GM12878 (cell line): ENCODE measurements around the gene SMAP1. TPM values are rescaled to one million over a fixed set of nuclear protein-coding genes. Genes with fewer than 3 reads are reported as not detected.

Experiments
- ATAC-seq: fragments of 200-7000 bp; cut with Tn5 transposase; 3 replicates; pipeline ENCODE4 v1.9.1; 2020; ENCODE audit warnings: mild to moderate bottlenecking, moderate library complexity
- BruUV-seq: library from RNA; stranded (reverse); fragments of 400-500 nt; replicated peaks from 2 replicates; lab custom pipeline; 2021; lab: Mats Ljungman, UMichigan
- CTCF ChIA-PET: fragments of 300-600 bp; sonication (Branson Sonifier 250); formaldehyde crosslinking; extraction: SDS; loops from one replicate; lab custom pipeline; 2021; ENCODE audit warnings: inconsistent platforms; lab: Yijun Ruan, JAX
- POLR2A ChIA-PET: fragments of 350-600 bp; formaldehyde crosslinking; extraction: SDS; loops from one replicate; lab custom pipeline; 2021; ENCODE audit warnings: inconsistent platforms; lab: Charles Lee
- RAD21 ChIA-PET: fragments of 300-600 bp; sonication (Branson Sonifier 250); formaldehyde crosslinking; loops from one replicate; lab custom pipeline; 2023; ENCODE audit warnings: antibody characterized with exemption; ENCODE audit not compliant: unreplicated experiment; lab: Charles Lee
- SMC1A ChIA-PET: fragments of 300-600 bp; sonication (Branson Sonifier 250); formaldehyde crosslinking; loops from one replicate; lab custom pipeline; 2023; ENCODE audit not compliant: unreplicated experiment, uncharacterized antibody; lab: Charles Lee
- DNase-seq: peaks from one replicate; pipeline ENCODE4 v3.0.0-alpha.2; 2011; ENCODE audit warnings: low read depth, low spot score
- FAIRE-seq: peaks from 3 replicates; lab custom pipeline; 2011; peaks lifted over from hg19 to GRCh38; lab: Jason Lieb, UNC
- H2AFZ ChIP-seq: 2 replicates; pipeline ENCODE4 v1.6.0; 2011; ENCODE audit warnings: low read depth, low read length, control low read depth; ENCODE audit not compliant: control insufficient read depth
- H3K27ac ChIP-seq: 2 replicates; pipeline ENCODE4 v1.5.1; 2011; ENCODE audit warnings: control low read depth; ENCODE audit not compliant: control insufficient read depth, insufficient read depth
- H3K27me3 ChIP-seq, 2 experiments: replicated peaks in 1 of 2; 2 replicates each; pipeline versions ENCODE4 v1.6.0 to v1.6.1; 2011; ENCODE audit warnings: low read length in 1 of 2; ENCODE audit not compliant: control insufficient read depth in 2 of 2, insufficient read depth in 2 of 2
- H3K36me3 ChIP-seq, 2 experiments: 2 replicates each; pipeline ENCODE4 v1.5.1; 2011; ENCODE audit warnings: low read length in 1 of 2; ENCODE audit not compliant: control insufficient read depth in 2 of 2, insufficient read depth in 2 of 2
- H3K4me1 ChIP-seq: 2 replicates; pipeline ENCODE4 v1.6.1; 2011; ENCODE audit warnings: mild to moderate bottlenecking, low read length, moderate library complexity, mixed read lengths; ENCODE audit not compliant: control insufficient read depth, insufficient read depth
- H3K4me2 ChIP-seq: 2 replicates; pipeline ENCODE4 v1.6.0; 2011; ENCODE audit warnings: control low read depth; ENCODE audit not compliant: control insufficient read depth, insufficient read depth
- H3K4me3 ChIP-seq: fragments of 200-600 bp; sonication (generic); 2 replicates; pipeline ENCODE4 v1.5.1; 2016
- H3K79me2 ChIP-seq: 2 replicates; pipeline ENCODE4 v1.6.0; 2011; ENCODE audit warnings: low read length; ENCODE audit not compliant: control insufficient read depth, insufficient read depth
- H3K9ac ChIP-seq: 2 replicates; pipeline ENCODE4 v1.8.0; 2011; ENCODE audit warnings: low read length, control low read depth, mixed read lengths; ENCODE audit not compliant: control insufficient read depth, insufficient read depth
- H3K9me3 ChIP-seq: replicated peaks from 3 replicates; pipeline ENCODE4 v1.5.1; 2011; ENCODE audit warnings: mild to moderate bottlenecking, low read length; ENCODE audit not compliant: control insufficient read depth, insufficient read depth
- H4K20me1 ChIP-seq: 2 replicates; pipeline ENCODE4 v1.6.0; 2011; ENCODE audit not compliant: control insufficient read depth, insufficient read depth
- BACH1 ChIP-seq: fragments of 450-650 bp; IDR thresholded peaks from 2 replicates; pipeline ENCODE4 v1.6.1; 2017; ENCODE audit warnings: mild to moderate bottlenecking, borderline replicate concordance
- CHD1 ChIP-seq: IDR thresholded peaks from 2 replicates; pipeline ENCODE4 v1.6.1; 2012; ENCODE audit warnings: low read depth, low read length, improper control_type of control experiment
- E2F4 ChIP-seq: IDR thresholded peaks from 2 replicates; pipeline ENCODE4 v1.6.1; 2012; ENCODE audit warnings: low read depth, low read length, improper control_type of control experiment
- JUND ChIP-seq: IDR thresholded peaks from 2 replicates; pipeline ENCODE4 v1.6.1; 2012; ENCODE audit warnings: low read depth, mild to moderate bottlenecking, low read length, improper control_type of control experiment, moderate library complexity
- KAT2A ChIP-seq: conservative IDR thresholded peaks from 2 replicates; pipeline ENCODE4 v1.6.1; 2011; ENCODE audit warnings: low read depth, low read length; ENCODE audit not compliant: control insufficient read depth
- KDM1A ChIP-seq: fragments of 200-600 bp; sonication (generic); IDR thresholded peaks from 2 replicates; pipeline ENCODE4 v1.6.1; 2016; ENCODE audit warnings: borderline replicate concordance
- MEF2A ChIP-seq: IDR thresholded peaks from 2 replicates; pipeline ENCODE4 v1.6.1; 2011; ENCODE audit warnings: low read depth, mild to moderate bottlenecking, low read length, moderate library complexity; ENCODE audit not compliant: insufficient read depth
- RB1 ChIP-seq: fragments of 450-650 bp; formaldehyde crosslinking; IDR thresholded peaks from 2 replicates; pipeline ENCODE4 v1.6.1; 2017; ENCODE audit warnings: mild to moderate bottlenecking, borderline replicate concordance
- TCF3 ChIP-seq: IDR thresholded peaks from 2 replicates; pipeline ENCODE4 v1.6.1; 2012; ENCODE audit warnings: low read depth, mild to moderate bottlenecking, low read length, borderline replicate concordance; ENCODE audit not compliant: insufficient read depth
- ZBTB4 ChIP-seq: fragments of 450-650 bp; formaldehyde crosslinking; IDR thresholded peaks from 2 replicates; pipeline ENCODE4 v1.4.0; 2022; ENCODE audit warnings: mild to moderate bottlenecking, moderate library complexity
- ZNF274 ChIP-seq: IDR thresholded peaks from one replicate; pipeline ENCODE4 v1.8.0; 2011; ENCODE audit not compliant: insufficient read length, insufficient read depth
- WGBS: methylation state at CpG from one replicate; pipeline ENCODE4 v1.1.6; 2016; ENCODE audit warnings: low lambda C conversion rate; ENCODE audit not compliant: insufficient replicate concordance, insufficient coverage; ENCODE audit errors: missing lambda C conversion rate; 5-methylcytosine and 5-hydroxymethylcytosine counted together
- in situ Hi-C: fragments of 300-500 bp; cut with MboI; formaldehyde crosslinking; loops from 9 replicates; pipeline ENCODE4 v1.14.3; 2018; ENCODE audit warnings: mixed read lengths
- intact Hi-C: fragments of 100-400 bp; cut with micrococcal nuclease; formaldehyde crosslinking; loops from one replicate; pipeline ENCODE4 v1.14.2; 2022; ENCODE audit not compliant: unreplicated experiment
- polyA plus RNA-seq, 11 experiments: library from polyadenylated mRNA; depleted of rRNA in 4 of 11; unstranded in 6 of 11; stranded (reverse) in 5 of 11; fragments of >200 nt; fragmentation: Nextera tagmentation in 4 of 11; fragmentation: Illumina TruSeq in 1 of 11; extraction: Ambion mirVana in 4 of 11; extraction: Trizol in 1 of 11; gene quantifications; 1 replicate in 1 of 11; 2 replicates in 10 of 11; pipeline versions ENCODE4 v1.2.1 to v1.2.3, GENCODE V29; 2011 to 2016; ENCODE audit warnings: inconsistent platforms in 2 of 11, missing spikeins in 2 of 11, low read depth in 1 of 11
- total RNA-seq, 4 experiments: library from RNA; depleted of rRNA in 3 of 4; stranded (reverse); fragments of >200 nt in 3 of 4; fragmentation: Illumina TruSeq in 1 of 4; extraction: Trizol in 1 of 4; gene quantifications; 2 replicates each; pipeline versions ENCODE4 v1.2.1 to v1.2.3, GENCODE V29; 2013 to 2021
- TF ChIP-seq, protein P1 (sequence below): fragments of 450-650 bp; IDR thresholded peaks from 2 replicates; pipeline ENCODE4 v1.6.1; 2016; ENCODE audit warnings: mild to moderate bottlenecking

SMAP1 gene
- total and polyA plus RNA-seq, 10 of the 15 experiments (the other 5 are each of a cell fraction or from before 2014, with no cell fraction given) = 13.7 to 33.9 (median 25.3) TPM

GRCh38 chr6:70779934-70780333 lies 112.3 kb downstream of the SMAP1 start:
- SMC1A ChIA-PET = no interaction called here
- H3K4me2 ChIP-seq = no peak overlapping the region
- intact Hi-C loops = no loop called here
- TF ChIP-seq KAT2A (no peak), MEF2A (no peak), ZBTB4 (CRISPR knock-in tag) (no peak), E2F4 (no peak), KDM1A (no peak), CHD1 (no peak), ZNF274 (no peak), RB1 (no peak), BACH1 (no peak), TCF3 (no peak), JUND (no peak)
- TF ChIP-seq, protein P1, sequence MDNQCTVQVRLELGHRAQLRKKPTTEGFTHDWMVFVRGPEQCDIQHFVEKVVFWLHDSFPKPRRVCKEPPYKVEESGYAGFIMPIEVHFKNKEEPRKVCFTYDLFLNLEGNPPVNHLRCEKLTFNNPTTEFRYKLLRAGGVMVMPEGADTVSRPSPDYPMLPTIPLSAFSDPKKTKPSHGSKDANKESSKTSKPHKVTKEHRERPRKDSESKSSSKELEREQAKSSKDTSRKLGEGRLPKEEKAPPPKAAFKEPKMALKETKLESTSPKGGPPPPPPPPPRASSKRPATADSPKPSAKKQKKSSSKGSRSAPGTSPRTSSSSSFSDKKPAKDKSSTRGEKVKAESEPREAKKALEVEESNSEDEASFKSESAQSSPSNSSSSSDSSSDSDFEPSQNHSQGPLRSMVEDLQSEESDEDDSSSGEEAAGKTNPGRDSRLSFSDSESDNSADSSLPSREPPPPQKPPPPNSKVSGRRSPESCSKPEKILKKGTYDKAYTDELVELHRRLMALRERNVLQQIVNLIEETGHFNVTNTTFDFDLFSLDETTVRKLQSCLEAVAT = no peak
- no TSS peak for BruUV-seq
- DNase-seq = no peak
- no peak overlapping the region for H3K4me3 ChIP-seq
- 98% methylated on average over 2 of the region's 2 CpGs for WGBS
- FAIRE-seq = no peak
- no peak for ATAC-seq
- POLR2A ChIA-PET = no interaction called here
- H3K9me3 ChIP-seq = peaks cover 7% of the 10 kb centered on the region; the same call in 2 of the 3 replicates
- in situ Hi-C loops = no loop called here
- H2AFZ ChIP-seq = no peak overlapping the region
- RAD21 ChIA-PET = no interaction called here
- H3K4me1 ChIP-seq = no peaks in the 10 kb centered on the region
- no peaks in the 10 kb centered on the region for H4K20me1 ChIP-seq
- no peaks in the 10 kb centered on the region for H3K27me3 ChIP-seq
- H3K79me2 ChIP-seq = no peaks in the 10 kb centered on the region
- H3K36me3 ChIP-seq = no peaks in the 10 kb centered on the region
- H3K27ac ChIP-seq = no peak overlapping the region
- no peak overlapping the region for H3K9ac ChIP-seq
- CTCF ChIA-PET = interaction anchor here (1.1 to 2.4 kb wide), 3 partner anchors 11 to 104 kb away, joined by 3 to 9 read pairs (median 4); no protein-coding TSS in a partner anchor
